Measurements from ENCODE around the gene STAB1. TPM values are rescaled to one million over a fixed set of nuclear protein-coding genes. Genes with fewer than 3 reads are reported as not detected.
A peak's percentile ranks its signal among the peaks of the same experiment; 100 is the strongest.

The STAB1 gene
- total and polyA plus RNA-seq, 5 experiments from 2014 or later, result 6.1 to 9.8 TPM; not detected in 3

- H3K9me3 Mint-ChIP-seq, result no peaks in the 10 kb centered on the region
- POLR2A ChIA-PET, result no interaction called here
- H3K36me3 Mint-ChIP-seq, result no peaks in the 10 kb centered on the region
- DNase-seq (no peak), ATAC-seq (no peak)
- H3K27me3 Mint-ChIP-seq, result no peaks in the 10 kb centered on the region
- no peak overlapping the region for H3K4me3 Mint-ChIP-seq
- no peak overlapping the region for H3K27ac Mint-ChIP-seq
- no peaks in the 10 kb centered on the region for H3K4me1 Mint-ChIP-seq
Measured at GRCh38 chr3:52506266-52506966, 11.3 kb downstream of the STAB1 start.

DNA sequence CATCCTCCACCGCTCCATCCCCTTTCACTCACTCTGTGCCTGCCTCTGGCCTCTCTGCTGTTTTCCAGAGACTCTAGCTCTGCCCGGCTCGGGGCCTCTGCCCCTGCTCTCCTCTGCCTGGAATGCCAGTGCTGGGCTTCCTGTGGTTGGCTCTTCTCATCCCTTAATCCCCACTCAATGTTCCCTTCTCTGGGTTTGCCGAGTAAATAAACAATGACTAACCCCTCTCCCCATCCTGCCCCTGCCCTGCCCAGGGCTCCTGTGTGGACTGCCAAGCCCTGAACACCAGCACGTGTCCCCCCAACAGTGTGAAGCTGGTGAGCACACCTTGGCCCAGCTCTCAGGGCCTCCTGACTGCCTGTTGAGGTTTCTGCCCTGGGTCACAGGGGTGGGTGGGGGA lies 12.2 kb downstream of the STAB1 start:
- POLR2A ChIA-PET, result no interaction called here
- H3K36me3 Mint-ChIP-seq, result no peaks in the 10 kb centered on the region

DNA sequence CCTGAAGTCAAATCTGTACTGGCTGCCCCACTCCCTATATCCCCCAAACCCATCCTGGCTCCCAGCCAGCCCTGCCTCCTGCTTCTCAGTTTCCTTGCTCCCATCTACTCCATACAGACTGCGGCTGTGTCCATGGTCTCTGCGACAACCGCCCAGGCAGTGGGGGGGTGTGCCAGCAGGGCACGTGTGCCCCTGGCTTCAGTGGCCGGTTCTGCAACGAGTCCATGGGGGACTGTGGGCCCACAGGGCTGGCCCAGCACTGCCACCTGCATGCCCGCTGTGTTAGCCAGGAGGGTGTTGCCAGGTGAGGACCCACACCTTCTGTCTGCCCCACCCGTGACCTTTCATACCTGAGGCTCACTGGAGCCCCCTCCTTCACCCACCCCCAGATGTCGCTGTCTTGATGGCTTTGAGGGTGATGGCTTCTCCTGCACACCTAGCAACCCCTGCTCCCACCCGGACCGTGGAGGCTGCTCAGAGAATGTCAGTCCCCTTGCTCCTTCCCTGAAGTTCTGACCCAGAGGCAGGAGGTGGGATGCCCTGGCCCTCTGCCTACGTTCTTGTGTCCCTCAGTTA lies 14.7 kb downstream of the STAB1 start:
- H3K36me3 Mint-ChIP-seq, result no peaks in the 10 kb centered on the region
- no peaks in the 10 kb centered on the region for H3K4me1 Mint-ChIP-seq
- POLR2A ChIA-PET, result no interaction called here
- no peaks in the 10 kb centered on the region for H3K27me3 Mint-ChIP-seq
- ATAC-seq (no peak), DNase-seq (no peak)
- no peak overlapping the region for H3K4me3 Mint-ChIP-seq
- H3K9me3 Mint-ChIP-seq, result no peaks in the 10 kb centered on the region
- no peak overlapping the region for H3K27ac Mint-ChIP-seq

More for the DNA sequence above, 12.2 kb downstream of the STAB1 start:
- no peaks in the 10 kb centered on the region for H3K27me3 Mint-ChIP-seq
- H3K9me3 Mint-ChIP-seq, result no peaks in the 10 kb centered on the region
- H3K4me3 Mint-ChIP-seq, result no peak overlapping the region
- no peak for ATAC-seq
- no peak for DNase-seq
- no peak overlapping the region for H3K27ac Mint-ChIP-seq
- no peaks in the 10 kb centered on the region for H3K4me1 Mint-ChIP-seq

DNA sequence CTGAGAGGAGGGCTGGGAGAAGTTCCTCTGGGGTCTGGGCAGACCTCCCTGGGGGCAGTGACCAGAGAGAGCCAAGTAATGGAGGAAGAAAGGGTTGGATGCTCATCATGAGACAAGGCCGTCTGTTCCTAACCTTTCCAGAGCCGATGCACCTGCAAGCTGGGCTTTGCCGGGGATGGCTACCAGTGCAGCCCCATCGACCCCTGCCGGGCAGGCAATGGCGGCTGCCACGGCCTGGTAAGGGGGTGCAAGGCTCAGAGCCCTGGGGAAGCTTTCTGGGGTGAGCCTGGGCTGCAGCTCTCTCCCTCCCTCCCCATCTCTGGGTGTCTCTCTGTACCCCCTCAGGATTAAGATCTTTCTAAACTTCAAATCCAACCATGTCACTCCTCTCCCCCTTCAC lies 16.4 kb downstream of the STAB1 start:
- Mint-ChIP-seq H3K36me3 (no peaks in the 10 kb centered on the region), H3K4me1 (no peaks in the 10 kb centered on the region), H3K27me3 (no peaks in the 10 kb centered on the region), H3K9me3 (no peaks in the 10 kb centered on the region), H3K27ac (no peak overlapping the region), H3K4me3 (no peak overlapping the region)
- no peak for ATAC-seq
- no peak for DNase-seq
- POLR2A ChIA-PET, result no interaction called here

GRCh38 chr3:52512105-52512504 lies 17.0 kb downstream of the STAB1 start:
- H3K4me3 Mint-ChIP-seq, result no peak overlapping the region
- no peaks in the 10 kb centered on the region for H3K36me3 Mint-ChIP-seq
- no peak overlapping the region for H3K27ac Mint-ChIP-seq
- DNase-seq (no peak), ATAC-seq (no peak)
- H3K27me3 Mint-ChIP-seq, result no peaks in the 10 kb centered on the region
- no peaks in the 10 kb centered on the region for H3K4me1 Mint-ChIP-seq
- POLR2A ChIA-PET, result no interaction called here
- no peaks in the 10 kb centered on the region for H3K9me3 Mint-ChIP-seq

DNA sequence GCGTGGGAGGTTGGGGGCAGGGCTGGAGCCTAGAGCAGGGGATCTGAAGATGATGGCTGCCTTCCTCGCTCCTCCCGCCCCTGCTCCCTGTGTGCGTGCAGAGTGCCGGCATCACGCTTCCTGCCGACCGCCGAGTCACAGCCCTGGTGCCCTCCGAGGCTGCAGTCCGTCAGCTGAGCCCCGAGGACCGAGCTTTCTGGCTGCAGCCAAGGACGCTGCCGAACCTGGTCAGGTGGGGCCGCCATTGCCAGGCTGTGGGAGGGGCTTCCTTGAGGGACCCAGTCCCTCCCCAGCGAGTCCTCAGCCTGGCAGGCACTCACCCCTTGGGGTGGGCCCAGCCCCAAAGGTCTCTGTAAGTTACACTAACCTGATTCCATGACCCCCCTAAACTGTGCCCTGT lies 17.6 kb downstream of the STAB1 start:
- no peaks in the 10 kb centered on the region for H3K27me3 Mint-ChIP-seq
- ATAC-seq (no peak), DNase-seq (no peak)
- H3K4me1 Mint-ChIP-seq, result no peaks in the 10 kb centered on the region
- H3K36me3 Mint-ChIP-seq, result no peaks in the 10 kb centered on the region
- POLR2A ChIA-PET, result no interaction called here
- H3K4me3 Mint-ChIP-seq, result no peak overlapping the region
- H3K9me3 Mint-ChIP-seq, result no peaks in the 10 kb centered on the region
- H3K27ac Mint-ChIP-seq, result no peak overlapping the region

DNA sequence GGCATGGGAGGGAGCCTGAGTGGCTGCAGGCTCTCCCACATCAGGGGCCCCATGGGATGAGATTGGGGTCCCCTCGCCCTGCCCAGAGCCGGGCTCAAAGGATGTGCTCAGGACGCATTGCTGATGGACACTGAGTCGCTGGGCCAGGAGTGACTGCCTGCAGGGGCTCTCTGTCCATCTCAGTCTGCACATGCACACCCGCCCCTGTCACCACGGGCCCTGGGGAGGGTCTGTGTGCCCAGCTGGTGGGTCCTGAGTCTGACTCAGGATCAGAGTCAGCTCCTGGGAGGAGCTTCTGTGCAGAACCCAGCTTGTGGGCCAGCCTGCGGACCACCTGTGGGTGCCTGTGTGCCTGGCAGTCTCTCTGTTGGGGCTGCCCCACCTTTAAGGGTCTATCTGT lies 18.1 kb downstream of the STAB1 start:
- no peaks in the 10 kb centered on the region for H3K27me3 Mint-ChIP-seq
- H3K27ac Mint-ChIP-seq, result no peak overlapping the region
- H3K4me3 Mint-ChIP-seq, result no peak overlapping the region

DNA sequence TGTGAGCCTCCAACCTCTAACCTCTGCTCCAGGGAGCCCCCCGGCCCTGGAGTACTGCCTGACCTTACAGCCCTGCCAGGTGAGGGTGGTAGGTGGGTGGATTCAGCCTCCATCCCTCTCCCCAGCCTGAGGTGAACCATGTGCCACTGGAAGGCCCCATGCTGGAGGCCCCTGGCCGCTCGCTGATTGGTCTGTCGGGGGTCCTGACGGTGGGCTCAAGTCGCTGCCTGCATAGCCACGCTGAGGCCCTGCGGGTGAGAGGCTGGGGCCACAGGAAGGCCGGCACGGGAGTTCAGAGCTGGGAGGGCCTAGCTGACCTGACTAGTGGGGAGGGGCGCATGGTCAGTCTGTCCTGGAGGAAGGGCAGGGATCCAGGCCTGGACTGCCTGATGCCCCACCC lies 19.4 kb downstream of the STAB1 start:
- Mint-ChIP-seq H3K9me3 (no peaks in the 10 kb centered on the region), H3K36me3 (no peaks in the 10 kb centered on the region)

More for the DNA sequence above, 18.1 kb downstream of the STAB1 start:
- Mint-ChIP-seq H3K9me3 (no peaks in the 10 kb centered on the region), H3K4me1 (no peaks in the 10 kb centered on the region), H3K36me3 (no peaks in the 10 kb centered on the region)
- POLR2A ChIA-PET, result no interaction called here
- DNase-seq (no peak), ATAC-seq (no peak)

GRCh38 chr3:52515192-52515591 lies 20.1 kb downstream of the STAB1 start:
- ATAC-seq (no peak), DNase-seq (no peak)
- no peaks in the 10 kb centered on the region for H3K4me1 Mint-ChIP-seq
- no peaks in the 10 kb centered on the region for H3K36me3 Mint-ChIP-seq
- H3K9me3 Mint-ChIP-seq, result no peaks in the 10 kb centered on the region
- no peak overlapping the region for H3K27ac Mint-ChIP-seq
- H3K27me3 Mint-ChIP-seq, result no peaks in the 10 kb centered on the region
- no peak overlapping the region for H3K4me3 Mint-ChIP-seq
- POLR2A ChIA-PET, result no interaction called here

More for the DNA sequence above, 19.4 kb downstream of the STAB1 start:
- no peak overlapping the region for H3K27ac Mint-ChIP-seq
- no peaks in the 10 kb centered on the region for H3K27me3 Mint-ChIP-seq
- no peaks in the 10 kb centered on the region for H3K4me1 Mint-ChIP-seq
- DNase-seq (no peak), ATAC-seq (no peak)
- POLR2A ChIA-PET, result no interaction called here
- H3K4me3 Mint-ChIP-seq, result no peak overlapping the region

- no peak for ATAC-seq
- Mint-ChIP-seq H3K4me3 (no peak overlapping the region), H3K27ac (no peak overlapping the region), H3K36me3 (no peaks in the 10 kb centered on the region), H3K9me3 (no peaks in the 10 kb centered on the region), H3K4me1 (no peaks in the 10 kb centered on the region), H3K27me3 (no peaks in the 10 kb centered on the region)
- POLR2A ChIA-PET, result no interaction called here
- no peak for DNase-seq
Measured at GRCh38 chr3:52516509-52517195, 21.5 kb downstream of the STAB1 start.

DNA sequence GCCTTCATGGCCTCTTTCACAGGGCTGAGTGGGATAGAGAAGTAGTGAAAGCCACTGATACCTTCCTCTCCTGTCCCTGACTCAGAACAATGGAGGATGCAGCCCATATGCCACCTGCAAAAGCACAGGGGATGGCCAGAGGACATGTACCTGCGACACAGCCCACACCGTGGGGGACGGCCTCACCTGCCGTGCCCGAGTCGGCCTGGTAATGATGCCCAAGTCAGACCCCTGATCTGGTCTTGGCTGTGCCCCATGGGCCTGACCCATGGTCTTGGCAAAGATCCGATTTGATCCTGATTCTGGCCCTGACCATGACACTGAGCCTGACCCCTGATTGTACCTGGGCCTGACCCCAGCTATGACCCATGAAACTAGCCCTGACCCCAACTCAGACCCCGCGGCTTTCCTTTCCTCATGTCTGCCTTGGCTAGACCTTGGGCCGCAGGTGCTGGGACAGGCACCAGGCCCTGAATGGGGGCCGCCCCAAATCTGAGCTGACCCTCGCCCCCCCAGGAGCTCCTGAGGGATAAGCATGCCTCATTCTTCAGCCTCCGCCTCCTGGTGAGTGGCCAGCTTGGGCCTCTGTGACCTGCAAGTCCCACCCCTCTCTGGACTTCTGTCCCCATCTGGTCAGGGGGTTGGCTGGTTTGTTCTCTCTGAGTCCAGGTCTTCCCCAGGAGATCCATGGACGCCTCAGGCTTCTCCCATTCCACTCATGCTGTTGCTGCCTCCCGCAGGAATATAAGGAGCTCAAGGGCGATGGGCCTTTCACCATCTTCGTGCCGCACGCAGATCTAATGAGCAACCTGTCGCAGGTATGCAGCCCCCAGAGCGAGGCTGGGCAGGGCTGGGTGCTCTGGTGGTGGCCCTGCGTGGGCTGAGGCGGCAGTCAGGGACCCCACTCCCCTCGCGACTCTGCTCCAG lies 22.9 kb downstream of the STAB1 start:
- Mint-ChIP-seq H3K36me3 (no peaks in the 10 kb centered on the region), H3K27ac (no peak overlapping the region), H3K4me1 (no peaks in the 10 kb centered on the region), H3K4me3 (no peak overlapping the region), H3K9me3 (no peaks in the 10 kb centered on the region), H3K27me3 (no peaks in the 10 kb centered on the region)
- ATAC-seq (no peak), DNase-seq (no peak)
- POLR2A ChIA-PET, result interaction anchor here (1.4 kb wide), 1 partner anchor 11 kb away, joined by 3 read pairs; no protein-coding TSS in a partner anchor

- Mint-ChIP-seq H3K36me3 (no peaks in the 10 kb centered on the region), H3K27me3 (no peaks in the 10 kb centered on the region), H3K9me3 (no peaks in the 10 kb centered on the region), H3K4me1 (no peaks in the 10 kb centered on the region), H3K27ac (no peak overlapping the region), H3K4me3 (peak overlapping the region in 1 of 10 donors; percentile 41)
- POLR2A ChIA-PET, result interaction anchor here (1.4 kb wide), 1 partner anchor 11 kb away, joined by 3 read pairs; no protein-coding TSS in a partner anchor
- no peak for ATAC-seq
- no peak for DNase-seq
Measured at GRCh38 chr3:52518723-52519444, 23.7 kb downstream of the STAB1 start.
